ENCODE measurements around the gene GFPT2. TPM values are rescaled to one million over a fixed set of nuclear protein-coding genes. Genes with fewer than 3 reads are reported as not detected.

Gene GFPT2
- total and polyA plus RNA-seq, 2 of the 8 experiments (the other 6 are each of a cell fraction or from before 2014, with no cell fraction given): 83.7 to 143 TPM

DNA sequence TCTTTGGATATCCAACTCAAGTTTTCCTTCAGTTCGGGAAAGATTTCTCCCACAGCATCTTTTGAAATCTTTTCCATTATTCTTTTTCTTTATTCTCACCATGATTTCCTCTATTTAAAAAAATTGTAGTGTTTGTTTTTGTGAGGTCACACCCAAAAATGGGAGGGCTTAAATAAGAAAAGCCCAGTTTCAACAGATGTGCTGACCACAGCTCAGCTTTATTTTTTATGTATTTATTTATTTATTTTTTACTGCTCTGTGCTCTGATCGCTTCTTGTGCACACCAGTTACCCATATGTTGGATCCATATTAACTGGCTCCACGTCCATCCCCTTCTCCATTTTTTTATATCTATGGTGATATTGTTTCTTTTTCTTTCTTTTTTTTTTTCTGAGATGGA, 20.3 kb downstream of the GFPT2 start (continued):
- TF ChIP-seq EZH2 (IDR thresholded peaks at IDR 0.05; ENCODE audit: low read depth, low read length, severe bottlenecking): no peak
- TF ChIP-seq KDM1A (IDR thresholded peaks at IDR 0.05; ENCODE audit: borderline replicate concordance, low read length): no peak
- no peak for TF ChIP-seq CHD2 (IDR thresholded peaks at IDR 0.05; ENCODE audit: low read length)
- TF ChIP-seq NRF1 (IDR thresholded peaks at IDR 0.05; ENCODE audit: low read depth, low read length): no peak
- TF ChIP-seq SIX5 (IDR thresholded peaks at IDR 0.05; ENCODE audit: low read depth, low read length): no peak
- TF ChIP-seq, protein P1, sequence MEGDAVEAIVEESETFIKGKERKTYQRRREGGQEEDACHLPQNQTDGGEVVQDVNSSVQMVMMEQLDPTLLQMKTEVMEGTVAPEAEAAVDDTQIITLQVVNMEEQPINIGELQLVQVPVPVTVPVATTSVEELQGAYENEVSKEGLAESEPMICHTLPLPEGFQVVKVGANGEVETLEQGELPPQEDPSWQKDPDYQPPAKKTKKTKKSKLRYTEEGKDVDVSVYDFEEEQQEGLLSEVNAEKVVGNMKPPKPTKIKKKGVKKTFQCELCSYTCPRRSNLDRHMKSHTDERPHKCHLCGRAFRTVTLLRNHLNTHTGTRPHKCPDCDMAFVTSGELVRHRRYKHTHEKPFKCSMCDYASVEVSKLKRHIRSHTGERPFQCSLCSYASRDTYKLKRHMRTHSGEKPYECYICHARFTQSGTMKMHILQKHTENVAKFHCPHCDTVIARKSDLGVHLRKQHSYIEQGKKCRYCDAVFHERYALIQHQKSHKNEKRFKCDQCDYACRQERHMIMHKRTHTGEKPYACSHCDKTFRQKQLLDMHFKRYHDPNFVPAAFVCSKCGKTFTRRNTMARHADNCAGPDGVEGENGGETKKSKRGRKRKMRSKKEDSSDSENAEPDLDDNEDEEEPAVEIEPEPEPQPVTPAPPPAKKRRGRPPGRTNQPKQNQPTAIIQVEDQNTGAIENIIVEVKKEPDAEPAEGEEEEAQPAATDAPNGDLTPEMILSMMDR (IDR thresholded peaks at IDR 0.05; ENCODE audit: control extremely low read depth in 1 of 3, insufficient read depth in 1 of 3, low read depth in 1 of 3, low read length in 3 of 3): no peak

All from H1 (cell line).